Activated CD4-positive, CD25-positive, alpha-beta regulatory T cell treated with anti-CD3 and anti-CD28 coated beads, Interleukin-2, amount 50 U/mL, for 16 hours (primary cell): ENCODE data around the gene MYH15.

Experiments
- DNase-seq: peaks from one replicate; pipeline ENCODE4 v3.0.0-alpha.2; 2020; ENCODE audit warnings: low read depth, low spot score

The MYH15 gene

GRCh38 chr3:108334701-108335100, 175.7 kb downstream of the MYH15 start:
- no peak for DNase-seq

- DNase-seq: no peak
Measured at GRCh38 chr3:108333961-108334360, 176.4 kb downstream of the MYH15 start.

- no peak for DNase-seq
Measured at GRCh38 chr3:108331792-108332191, 178.6 kb downstream of the MYH15 start.
